ENCODE results near the gene TNFSF12. TPM values are rescaled to one million over a fixed set of nuclear protein-coding genes. Genes with fewer than 3 reads are reported as not detected.

The TNFSF12 gene
- polyA plus RNA-seq, 1 of the 3 experiments (the other 2 are of a cell fraction), result 47.6 TPM

DNA sequence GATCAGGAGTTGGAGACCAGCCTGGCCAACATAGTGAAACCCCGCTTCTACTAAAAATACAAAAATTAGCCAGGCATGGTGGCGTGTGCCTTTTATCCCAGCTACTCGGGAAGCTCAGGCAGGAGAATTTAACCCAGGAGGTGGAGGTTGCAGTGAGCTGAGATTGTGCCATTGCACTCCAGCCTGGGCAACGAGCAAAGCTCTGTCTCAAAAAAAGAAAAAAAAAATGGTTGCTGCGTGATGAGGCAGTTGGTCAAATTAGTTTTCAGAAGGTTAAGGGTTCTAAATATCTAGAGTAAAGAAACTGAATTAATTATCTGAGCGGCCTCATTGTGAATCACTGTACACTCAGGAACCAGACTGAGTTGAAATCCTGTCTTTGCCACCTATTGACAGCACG lies 27.1 kb downstream of the TNFSF12 start:
- no peak for DNase-seq
- POLR2A ChIA-PET, result interaction anchor here (1.2 to 1.4 kb wide), 2 partner anchors 39 to 111 kb away, joined by 4 to 5 read pairs; partner anchors contain the start of genes FXR2 and TP53
- CTCF ChIA-PET, result interaction anchor here (0.6 to 1.7 kb wide), 3 partner anchors 15 to 271 kb away, joined by 3 to 8 read pairs (median 3); partner anchors contain the start of gene SENP3
- H3K4me1 ChIP-seq (ENCODE audit: control insufficient read depth in 1 of 2, insufficient read depth in 2 of 2, low read depth in 1 of 2, low read length in 1 of 2), result peaks cover 22 to 37% of the 10 kb centered on the region in 2 experiments
- peaks cover 59 to 65% of the 10 kb centered on the region in 2 experiments for H3K36me3 ChIP-seq (replicated peaks in 1 of 2; ENCODE audit: control insufficient read depth in 1 of 2, insufficient read depth in 2 of 2, low read length in 1 of 2)
- H3F3A ChIP-seq (replicated peaks; ENCODE audit: insufficient read depth), result peaks cover 66% of the 10 kb centered on the region
- H3K4me2 ChIP-seq, result peak overlapping the region; percentile 96
- H4K20me1 ChIP-seq (ENCODE audit: insufficient read depth), result peaks cover 61% of the 10 kb centered on the region
- H3K9ac ChIP-seq, result peak overlapping the region; percentile 100; the same call in 1 of the 2 replicates
- H2AFZ ChIP-seq (ENCODE audit: low read depth), result no peak overlapping the region
- no peak overlapping the region for H3K4me3 ChIP-seq (ENCODE audit: low read depth in 2 of 2, low read length in 1 of 2)
- 78% methylated on average over 7 of the region's 7 CpGs for WGBS (ENCODE audit: low lambda C conversion rate)
- no peaks in the 10 kb centered on the region for H3K27me3 ChIP-seq (ENCODE audit: insufficient read depth)
- TF ChIP-seq POLR2AphosphoS5 (IDR thresholded peaks at IDR 0.05; ENCODE audit: low read depth, low read length) (no peak), JUND (IDR thresholded peaks at IDR 0.05) (no peak), EZH2phosphoT487 (IDR thresholded peaks at IDR 0.05; ENCODE audit: borderline replicate concordance, low read depth) (no peak)
- peaks cover 69% of the 10 kb centered on the region for H3K79me2 ChIP-seq (ENCODE audit: insufficient read depth)
- no peaks in the 10 kb centered on the region for H3K9me3 ChIP-seq
- no peaks in the 10 kb centered on the region for H3K9me2 ChIP-seq
- H3K27ac ChIP-seq (ENCODE audit: low read depth in 2 of 2, low read length in 1 of 2), result peak overlapping the region in 1 of 2 experiments; percentile 92; a peak in 2 of 4 replicates

DNA sequence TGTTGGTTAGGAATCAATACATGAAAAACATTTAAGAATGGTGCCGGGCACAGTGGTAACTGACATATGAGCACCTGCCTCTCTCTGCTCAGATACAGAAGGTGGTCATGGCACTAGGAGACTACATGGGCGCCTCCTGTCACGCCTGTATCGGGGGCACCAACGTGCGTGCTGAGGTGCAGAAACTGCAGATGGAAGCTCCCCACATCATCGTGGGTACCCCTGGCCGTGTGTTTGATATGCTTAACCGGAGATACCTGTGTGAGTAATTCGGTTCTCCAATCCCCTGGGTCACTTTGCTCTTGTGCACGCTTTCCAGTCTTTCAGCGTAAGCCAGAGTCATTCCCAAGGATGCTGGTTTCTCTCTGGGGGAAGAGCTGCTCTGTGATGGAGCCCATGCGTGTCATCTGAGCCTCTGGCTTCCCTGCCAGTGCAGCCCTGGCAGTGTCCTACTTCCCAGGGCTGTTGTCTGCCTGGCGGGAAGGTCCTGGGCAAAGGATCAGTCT lies 27.6 kb downstream of the TNFSF12 start:
- Histone ChIP-seq H3K9ac (no peak overlapping the region), H3K4me1 (ENCODE audit: control insufficient read depth in 1 of 2, insufficient read depth in 2 of 2, low read depth in 1 of 2, low read length in 1 of 2) (peaks cover 22 to 32% of the 10 kb centered on the region in 2 experiments), H4K20me1 (ENCODE audit: insufficient read depth) (peaks cover 61% of the 10 kb centered on the region), H3F3A (replicated peaks; ENCODE audit: insufficient read depth) (peaks cover 61% of the 10 kb centered on the region), H3K27me3 (ENCODE audit: insufficient read depth) (no peaks in the 10 kb centered on the region), H2AFZ (ENCODE audit: low read depth) (no peak overlapping the region), H3K79me2 (ENCODE audit: insufficient read depth) (peaks cover 69% of the 10 kb centered on the region), H3K27ac (ENCODE audit: low read depth in 2 of 2, low read length in 1 of 2) (peak overlapping the region in 1 of 2 experiments; percentile 92; a peak in 1 of 4 replicates), H3K36me3 (replicated peaks in 1 of 2; ENCODE audit: control insufficient read depth in 1 of 2, insufficient read depth in 2 of 2, low read length in 1 of 2) (peaks cover 54 to 60% of the 10 kb centered on the region in 2 experiments), H3K9me2 (no peaks in the 10 kb centered on the region), H3K4me2 (peak overlapping the region; percentile 96; the same call in 1 of the 2 replicates), H3K4me3 (ENCODE audit: low read depth in 2 of 2, low read length in 1 of 2) (no peak overlapping the region), H3K9me3 (no peaks in the 10 kb centered on the region)
- DNase-seq, result no peak
- POLR2A ChIA-PET, result interaction anchor here (1.2 kb wide), 1 partner anchor 39 kb away, joined by 5 read pairs; the partner anchor contains the start of gene FXR2
- TF ChIP-seq SIN3A (IDR thresholded peaks at IDR 0.05; ENCODE audit: borderline replicate concordance, low read depth, low read length) (no peak), NRF1 (IDR thresholded peaks at IDR 0.05; ENCODE audit: low read depth, low read length) (no peak), RXRA (IDR thresholded peaks at IDR 0.05; ENCODE audit: borderline replicate concordance, low read depth) (no peak), YY1 (IDR thresholded peaks at IDR 0.05; ENCODE audit: low read depth) (no peak), MEF2A (IDR thresholded peaks at IDR 0.05; ENCODE audit: borderline replicate concordance, low read depth) (no peak), MXI1 (IDR thresholded peaks at IDR 0.05; ENCODE audit: low read depth, low read length) (no peak), SMC3 (IDR thresholded peaks at IDR 0.05; ENCODE audit: low read depth, low read length) (no peak), PBX3 (IDR thresholded peaks at IDR 0.05) (no peak), GABPA (IDR thresholded peaks at IDR 0.05; ENCODE audit: low read depth) (no peak), POLR2AphosphoS5 (IDR thresholded peaks at IDR 0.05; ENCODE audit: low read depth, low read length) (no peak; the same call in 1 of the 2 replicates), TCF12 (IDR thresholded peaks at IDR 0.05) (no peak), FOXJ3 (CRISPR knock-in tag; IDR thresholded peaks at IDR 0.05) (no peak), MAX (IDR thresholded peaks at IDR 0.05; ENCODE audit: low read depth) (no peak), EZH2phosphoT487 (IDR thresholded peaks at IDR 0.05; ENCODE audit: borderline replicate concordance, low read depth) (no peak), NFIC (IDR thresholded peaks at IDR 0.05; ENCODE audit: borderline replicate concordance) (no peak)
- TF ChIP-seq, protein P1, sequence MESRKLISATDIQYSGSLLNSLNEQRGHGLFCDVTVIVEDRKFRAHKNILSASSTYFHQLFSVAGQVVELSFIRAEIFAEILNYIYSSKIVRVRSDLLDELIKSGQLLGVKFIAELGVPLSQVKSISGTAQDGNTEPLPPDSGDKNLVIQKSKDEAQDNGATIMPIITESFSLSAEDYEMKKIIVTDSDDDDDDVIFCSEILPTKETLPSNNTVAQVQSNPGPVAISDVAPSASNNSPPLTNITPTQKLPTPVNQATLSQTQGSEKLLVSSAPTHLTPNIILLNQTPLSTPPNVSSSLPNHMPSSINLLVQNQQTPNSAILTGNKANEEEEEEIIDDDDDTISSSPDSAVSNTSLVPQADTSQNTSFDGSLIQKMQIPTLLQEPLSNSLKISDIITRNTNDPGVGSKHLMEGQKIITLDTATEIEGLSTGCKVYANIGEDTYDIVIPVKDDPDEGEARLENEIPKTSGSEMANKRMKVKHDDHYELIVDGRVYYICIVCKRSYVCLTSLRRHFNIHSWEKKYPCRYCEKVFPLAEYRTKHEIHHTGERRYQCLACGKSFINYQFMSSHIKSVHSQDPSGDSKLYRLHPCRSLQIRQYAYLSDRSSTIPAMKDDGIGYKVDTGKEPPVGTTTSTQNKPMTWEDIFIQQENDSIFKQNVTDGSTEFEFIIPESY (IDR thresholded peaks at IDR 0.05; ENCODE audit: borderline replicate concordance, low read depth), result no peak
- WGBS (ENCODE audit: low lambda C conversion rate), result 83% methylated on average over 11 of the region's 14 CpGs
- CTCF ChIA-PET, result interaction anchor here (0.6 to 1.7 kb wide), 3 partner anchors 15 to 271 kb away, joined by 3 to 8 read pairs (median 3); partner anchors contain the start of gene SENP3
